ENCODE data around the gene PCBP3. TPM values are rescaled to one million over a fixed set of nuclear protein-coding genes. Genes with fewer than 3 reads are reported as not detected.

PCBP3 gene
- polyA plus RNA-seq, 1 donor from 2014 or later = 1.7 TPM

DNA sequence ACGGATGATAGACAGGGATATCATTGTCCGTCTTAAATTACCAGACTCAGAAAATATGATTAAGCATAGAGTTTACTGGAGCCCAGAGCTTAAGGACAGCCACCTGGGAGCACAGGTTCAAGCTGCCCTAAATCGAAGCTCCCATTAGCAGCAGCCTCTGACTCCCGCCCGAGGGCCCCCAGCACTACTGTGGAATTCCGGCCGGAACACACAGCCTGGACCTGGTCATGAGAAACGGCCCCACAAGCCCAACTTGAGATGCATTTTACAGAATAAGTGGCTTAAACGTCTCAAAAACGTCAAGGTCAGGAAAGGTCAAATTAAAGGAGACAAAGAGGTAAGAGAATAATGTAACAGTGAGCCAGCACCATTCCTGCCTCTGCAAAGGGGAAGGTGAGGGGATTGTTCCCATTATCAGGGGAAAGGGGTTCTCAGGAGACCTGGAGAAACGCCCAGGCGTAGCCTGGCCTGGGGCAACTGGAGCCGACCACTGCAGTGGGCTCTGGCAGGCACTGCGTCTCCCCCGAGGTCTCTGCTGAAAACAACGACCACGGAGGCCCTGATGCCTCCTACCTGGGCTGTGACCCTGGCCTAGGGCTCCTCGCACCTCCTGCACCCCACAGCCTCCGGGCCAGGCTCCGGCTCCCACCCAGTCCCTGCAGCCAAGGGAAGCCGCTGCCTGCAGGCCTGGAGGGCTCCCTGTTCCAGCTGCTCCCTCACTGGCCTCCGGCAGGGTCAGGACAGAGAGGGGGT is 326.6 kb downstream of the PCBP3 start:
- H3K4me3 ChIP-seq (ENCODE audit: low read length) = no peak overlapping the region
- H3K27ac ChIP-seq (ENCODE audit: low read length) = no peak overlapping the region
- no peak overlapping the region for H3K4me2 ChIP-seq (ENCODE audit: low read length)
- H2AFZ ChIP-seq (ENCODE audit: low read depth, low read length) = no peak overlapping the region
- H4K20me1 ChIP-seq (ENCODE audit: insufficient read depth) = no peaks in the 10 kb centered on the region
- no peaks in the 10 kb centered on the region for H3K79me2 ChIP-seq (replicated peaks; ENCODE audit: insufficient read depth, low read length)
- no peaks in the 10 kb centered on the region for H3K9me3 ChIP-seq (ENCODE audit: low read length)
- TF ChIP-seq EP300 (conservative IDR thresholded peaks at IDR 0.05; ENCODE audit: poor library complexity, severe bottlenecking) (no peak), MXI1 (conservative IDR thresholded peaks at IDR 0.05; ENCODE audit: poor library complexity, severe bottlenecking) (no peak), EZH2 (IDR thresholded peaks at IDR 0.05; ENCODE audit: borderline replicate concordance, insufficient read depth, low read length, poor library complexity, severe bottlenecking) (no peak), TAF1 (IDR thresholded peaks at IDR 0.05; ENCODE audit: low read depth) (no peak)
- TF ChIP-seq, protein P1, sequence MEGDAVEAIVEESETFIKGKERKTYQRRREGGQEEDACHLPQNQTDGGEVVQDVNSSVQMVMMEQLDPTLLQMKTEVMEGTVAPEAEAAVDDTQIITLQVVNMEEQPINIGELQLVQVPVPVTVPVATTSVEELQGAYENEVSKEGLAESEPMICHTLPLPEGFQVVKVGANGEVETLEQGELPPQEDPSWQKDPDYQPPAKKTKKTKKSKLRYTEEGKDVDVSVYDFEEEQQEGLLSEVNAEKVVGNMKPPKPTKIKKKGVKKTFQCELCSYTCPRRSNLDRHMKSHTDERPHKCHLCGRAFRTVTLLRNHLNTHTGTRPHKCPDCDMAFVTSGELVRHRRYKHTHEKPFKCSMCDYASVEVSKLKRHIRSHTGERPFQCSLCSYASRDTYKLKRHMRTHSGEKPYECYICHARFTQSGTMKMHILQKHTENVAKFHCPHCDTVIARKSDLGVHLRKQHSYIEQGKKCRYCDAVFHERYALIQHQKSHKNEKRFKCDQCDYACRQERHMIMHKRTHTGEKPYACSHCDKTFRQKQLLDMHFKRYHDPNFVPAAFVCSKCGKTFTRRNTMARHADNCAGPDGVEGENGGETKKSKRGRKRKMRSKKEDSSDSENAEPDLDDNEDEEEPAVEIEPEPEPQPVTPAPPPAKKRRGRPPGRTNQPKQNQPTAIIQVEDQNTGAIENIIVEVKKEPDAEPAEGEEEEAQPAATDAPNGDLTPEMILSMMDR (IDR thresholded peaks at IDR 0.05; ENCODE audit: poor library complexity, severe bottlenecking) = no peak
- peaks cover 32% of the 10 kb centered on the region for H3K27me3 ChIP-seq (ENCODE audit: insufficient read depth, low read depth, low read length)
- H3K9ac ChIP-seq (ENCODE audit: low read length) = no peak overlapping the region
- no peaks in the 10 kb centered on the region for H3K9me2 ChIP-seq (ENCODE audit: insufficient read depth, low read length)
- H3K36me3 ChIP-seq (ENCODE audit: insufficient read depth, low read length) = no peaks in the 10 kb centered on the region
- no peaks in the 10 kb centered on the region for H3F3A ChIP-seq (ENCODE audit: insufficient read depth, low read length, poor library complexity, severe bottlenecking)

DNA sequence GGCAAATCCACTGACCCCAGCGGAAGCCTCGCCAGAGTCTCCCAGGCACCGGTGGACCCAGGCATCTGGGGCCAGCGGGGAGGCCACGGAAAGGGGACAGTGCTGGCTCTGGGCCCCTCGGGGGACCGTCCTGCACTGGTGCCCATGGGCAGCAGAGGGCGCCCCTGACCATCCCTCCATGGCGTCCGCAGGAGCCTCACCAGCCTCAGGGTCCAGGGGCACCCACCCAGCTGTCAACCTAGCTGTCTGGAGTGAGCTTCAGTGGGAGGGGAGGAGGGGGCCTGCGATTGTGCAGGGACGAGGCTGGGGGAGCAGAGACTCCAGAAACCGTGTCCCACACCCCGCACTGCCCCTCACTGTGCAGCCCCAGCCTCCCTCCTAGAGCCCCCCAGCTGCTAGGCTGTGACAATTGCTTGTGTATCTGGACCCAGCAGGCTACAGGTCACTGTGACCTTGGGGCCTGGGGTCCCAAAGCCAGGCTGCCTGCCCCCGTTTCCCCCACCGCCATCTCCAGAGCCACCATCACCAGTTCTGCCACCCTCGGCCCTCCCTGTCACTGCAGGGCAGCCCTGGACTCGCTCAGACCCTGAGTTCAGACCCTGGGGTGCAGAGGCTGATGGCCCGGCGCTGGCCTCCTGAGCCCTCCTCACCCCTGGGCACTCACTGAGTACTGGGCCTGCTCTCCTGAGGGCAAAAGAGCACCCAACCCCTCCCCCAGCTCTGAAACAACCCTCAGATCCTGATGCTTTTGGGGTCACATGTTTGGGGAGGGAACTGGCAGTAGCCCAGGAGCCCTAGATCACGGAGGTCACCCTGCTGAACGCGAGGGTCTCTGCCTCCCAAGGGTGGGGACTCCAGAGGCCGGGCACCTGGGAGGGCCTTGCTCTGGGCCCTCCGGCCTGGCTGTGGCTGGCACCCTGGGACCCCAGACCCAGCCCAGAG is 327.4 kb downstream of the PCBP3 start:
- no peak overlapping the region for H3K4me2 ChIP-seq (ENCODE audit: low read length)
- TF ChIP-seq RAD21 (conservative IDR thresholded peaks at IDR 0.05) = peak; percentile 56
- TF ChIP-seq SMC3 (conservative IDR thresholded peaks at IDR 0.05; ENCODE audit: poor library complexity) = peak; percentile 45
- TF ChIP-seq, protein P1 (IDR thresholded peaks at IDR 0.05; ENCODE audit: poor library complexity, severe bottlenecking) = peak; percentile 59
- TF ChIP-seq MXI1 (conservative IDR thresholded peaks at IDR 0.05; ENCODE audit: poor library complexity, severe bottlenecking) = no peak
- TF ChIP-seq TAF1 (IDR thresholded peaks at IDR 0.05; ENCODE audit: low read depth) = no peak
- no peaks in the 10 kb centered on the region for H3K9me2 ChIP-seq (ENCODE audit: insufficient read depth, low read length)
- H3K27me3 ChIP-seq (ENCODE audit: insufficient read depth, low read depth, low read length) = peaks cover 36% of the 10 kb centered on the region
- no peak overlapping the region for H3K9ac ChIP-seq (ENCODE audit: low read length)
- H3K36me3 ChIP-seq (ENCODE audit: insufficient read depth, low read length) = no peaks in the 10 kb centered on the region
- H3K79me2 ChIP-seq (replicated peaks; ENCODE audit: insufficient read depth, low read length) = no peaks in the 10 kb centered on the region
- H3K27ac ChIP-seq (ENCODE audit: low read length) = no peak overlapping the region
- H3K4me3 ChIP-seq (ENCODE audit: low read length) = no peak overlapping the region
- H3K9me3 ChIP-seq (ENCODE audit: low read length) = no peaks in the 10 kb centered on the region
- H2AFZ ChIP-seq (ENCODE audit: low read depth, low read length) = no peak overlapping the region
- H3F3A ChIP-seq (ENCODE audit: insufficient read depth, low read length, poor library complexity, severe bottlenecking) = no peaks in the 10 kb centered on the region
- H4K20me1 ChIP-seq (ENCODE audit: insufficient read depth) = no peaks in the 10 kb centered on the region

All from neural cell (in vitro differentiated cells).